ENCODE results near the gene SFXN3. TPM values are rescaled to one million over a fixed set of nuclear protein-coding genes. Genes with fewer than 3 reads are reported as not detected.
A peak's percentile ranks its signal among the peaks of the same experiment; 100 is the strongest.

Gene SFXN3
- total and polyA plus RNA-seq, 3 donors from 2014 or later, result 38.5 to 125 (median 70.7) TPM

DNA sequence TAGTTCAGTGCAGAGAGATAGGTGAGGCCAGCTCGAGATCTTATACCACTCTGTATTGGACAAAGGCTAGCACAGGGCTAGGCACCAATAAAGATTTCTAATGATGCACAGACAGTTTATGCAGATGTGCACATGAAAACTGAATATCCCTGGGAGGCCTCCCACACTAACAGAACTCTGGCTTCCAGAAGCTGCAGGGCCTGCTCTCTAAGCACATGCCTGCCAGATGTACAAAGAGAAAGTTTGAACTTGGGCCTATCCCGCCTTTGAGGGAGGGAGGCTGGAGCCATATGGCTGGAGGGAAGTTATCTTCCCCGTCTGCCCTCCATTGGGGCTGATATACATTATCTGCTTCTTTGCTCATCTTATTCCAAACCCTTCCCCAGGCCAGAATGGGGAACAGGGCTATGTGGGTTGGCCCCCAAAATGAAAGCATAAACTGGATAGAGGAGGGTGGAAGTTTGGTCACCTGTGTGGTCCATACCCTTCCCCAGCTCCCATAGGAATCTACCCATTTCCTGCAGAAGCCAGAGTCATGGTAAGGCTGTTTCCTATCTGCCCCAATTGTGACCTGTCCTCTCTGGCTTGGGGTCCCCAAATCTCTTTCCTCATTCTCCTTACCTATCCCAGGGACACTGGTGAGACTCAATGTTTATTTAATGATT, 34.6 kb downstream of the SFXN3 start:
- Histone ChIP-seq H3K4me3 (peak overlapping the region in 1 of 2 donors; percentile 62), H3K27me3 (no peaks in the 10 kb centered on the region), H3K9me3 (no peaks in the 10 kb centered on the region), H3K27ac (no peak overlapping the region), H3K4me1 (peaks cover 39% of the 10 kb centered on the region), H3K36me3 (ENCODE audit: low read depth, missing control alignments) (no peaks in the 10 kb centered on the region)
- WGBS, 2 donors, result 66% methylated on average over 2 to 3 of the region's 3 CpGs
- peak; percentile 32 for DNase-seq
- intact Hi-C loops (cut with DNase I; ENCODE audit: low total_unique reads), result no loop called here
- TF ChIP-seq, protein P1, sequence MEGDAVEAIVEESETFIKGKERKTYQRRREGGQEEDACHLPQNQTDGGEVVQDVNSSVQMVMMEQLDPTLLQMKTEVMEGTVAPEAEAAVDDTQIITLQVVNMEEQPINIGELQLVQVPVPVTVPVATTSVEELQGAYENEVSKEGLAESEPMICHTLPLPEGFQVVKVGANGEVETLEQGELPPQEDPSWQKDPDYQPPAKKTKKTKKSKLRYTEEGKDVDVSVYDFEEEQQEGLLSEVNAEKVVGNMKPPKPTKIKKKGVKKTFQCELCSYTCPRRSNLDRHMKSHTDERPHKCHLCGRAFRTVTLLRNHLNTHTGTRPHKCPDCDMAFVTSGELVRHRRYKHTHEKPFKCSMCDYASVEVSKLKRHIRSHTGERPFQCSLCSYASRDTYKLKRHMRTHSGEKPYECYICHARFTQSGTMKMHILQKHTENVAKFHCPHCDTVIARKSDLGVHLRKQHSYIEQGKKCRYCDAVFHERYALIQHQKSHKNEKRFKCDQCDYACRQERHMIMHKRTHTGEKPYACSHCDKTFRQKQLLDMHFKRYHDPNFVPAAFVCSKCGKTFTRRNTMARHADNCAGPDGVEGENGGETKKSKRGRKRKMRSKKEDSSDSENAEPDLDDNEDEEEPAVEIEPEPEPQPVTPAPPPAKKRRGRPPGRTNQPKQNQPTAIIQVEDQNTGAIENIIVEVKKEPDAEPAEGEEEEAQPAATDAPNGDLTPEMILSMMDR (IDR thresholded peaks at IDR 0.05), result no peak
- no peak for TF ChIP-seq POLR2A (IDR thresholded peaks at IDR 0.05)

DNA sequence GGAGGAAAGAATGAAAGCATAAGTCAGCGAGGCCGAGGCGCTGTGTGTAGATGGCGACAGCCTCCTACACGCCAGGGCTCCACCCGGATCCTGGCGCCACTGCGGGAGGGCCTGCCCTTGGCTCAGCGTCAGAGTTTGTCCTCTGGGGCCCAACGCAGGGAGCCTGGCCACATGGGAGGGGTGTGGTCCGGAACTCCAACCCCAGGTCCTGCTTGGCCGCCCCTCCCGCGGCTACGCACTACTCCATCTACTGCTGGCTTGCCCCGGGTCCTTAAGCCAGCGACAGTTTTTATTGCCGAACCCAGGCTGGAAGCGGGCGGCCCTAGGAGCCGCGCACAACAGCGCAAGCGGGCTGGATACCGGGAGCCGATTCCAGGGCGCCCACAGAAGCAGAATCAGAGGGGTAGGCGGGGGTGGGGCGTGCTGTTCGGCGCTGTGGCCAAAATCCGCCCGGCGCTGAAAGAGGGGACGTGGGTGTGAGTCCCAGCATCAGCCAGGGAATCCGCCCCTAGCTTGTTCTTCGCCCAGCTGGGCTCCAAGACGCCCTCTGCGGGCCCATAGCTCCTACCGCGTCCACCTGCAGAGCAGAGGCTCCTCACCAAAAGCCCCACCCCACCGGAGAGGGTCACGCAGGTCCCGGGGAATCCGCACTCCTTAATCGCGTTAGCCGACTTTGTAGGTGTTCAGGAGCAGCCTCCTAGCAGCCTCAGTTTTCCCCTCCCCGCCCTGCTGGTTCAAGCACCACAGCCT, 35.3 kb downstream of the SFXN3 start:
- peak overlapping the region; percentile 48 to 62 for H3K4me3 ChIP-seq
- no peak overlapping the region for H3K27ac ChIP-seq
- peaks cover 39% of the 10 kb centered on the region for H3K4me1 ChIP-seq
- 2% methylated on average over 28 to 43 of the region's 49 CpGs for WGBS, 2 donors
- H3K9me3 ChIP-seq, result no peaks in the 10 kb centered on the region
- intact Hi-C loops (cut with DNase I; ENCODE audit: low total_unique reads), result no loop called here
- peak; percentile 71 for DNase-seq
- no peaks in the 10 kb centered on the region for H3K36me3 ChIP-seq (ENCODE audit: low read depth, missing control alignments)
- no peak for TF ChIP-seq POLR2A (IDR thresholded peaks at IDR 0.05)
- TF ChIP-seq, protein P1 (IDR thresholded peaks at IDR 0.05), result peak in 1 of 3 experiments; percentile 29
- no peaks in the 10 kb centered on the region for H3K27me3 ChIP-seq

DNA sequence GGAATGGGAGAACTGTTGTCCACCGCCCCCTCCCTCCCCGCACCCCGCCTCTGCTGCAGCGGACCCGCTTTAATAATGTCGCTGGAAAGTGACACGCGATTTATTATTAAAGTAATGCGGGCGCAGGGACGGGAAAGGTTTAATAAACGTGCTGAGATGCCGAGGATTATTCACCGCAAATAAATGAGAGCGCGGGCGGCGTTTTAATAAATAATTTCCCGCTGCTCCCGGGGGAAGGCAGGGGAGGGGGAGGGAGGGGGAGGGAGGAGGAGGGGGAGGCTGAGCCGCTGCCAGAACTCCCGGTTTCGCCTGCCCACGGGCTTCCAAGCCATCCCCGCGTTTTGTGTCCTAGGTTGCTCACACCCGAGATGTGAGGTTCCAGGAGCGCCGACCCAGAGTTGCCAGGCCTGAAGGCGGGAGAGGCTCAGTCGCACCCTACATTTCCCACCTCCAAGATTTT, 35.9 kb downstream of the SFXN3 start:
- WGBS, 2 donors, result 0 to 1% methylated on average over 31 of the region's 31 CpGs
- no peak overlapping the region for H3K27ac ChIP-seq
- intact Hi-C loops (cut with DNase I; ENCODE audit: low total_unique reads), result no loop called here
- peak; percentile 21 for DNase-seq
- no peaks in the 10 kb centered on the region for H3K36me3 ChIP-seq (ENCODE audit: low read depth, missing control alignments)
- H3K9me3 ChIP-seq, result no peaks in the 10 kb centered on the region
- H3K4me3 ChIP-seq, result peak overlapping the region; percentile 48 to 62
- no peak for TF ChIP-seq POLR2A (IDR thresholded peaks at IDR 0.05)
- TF ChIP-seq, protein P1 (IDR thresholded peaks at IDR 0.05), result no peak
- H3K4me1 ChIP-seq, result peaks cover 33% of the 10 kb centered on the region
- H3K27me3 ChIP-seq, result no peaks in the 10 kb centered on the region

DNA sequence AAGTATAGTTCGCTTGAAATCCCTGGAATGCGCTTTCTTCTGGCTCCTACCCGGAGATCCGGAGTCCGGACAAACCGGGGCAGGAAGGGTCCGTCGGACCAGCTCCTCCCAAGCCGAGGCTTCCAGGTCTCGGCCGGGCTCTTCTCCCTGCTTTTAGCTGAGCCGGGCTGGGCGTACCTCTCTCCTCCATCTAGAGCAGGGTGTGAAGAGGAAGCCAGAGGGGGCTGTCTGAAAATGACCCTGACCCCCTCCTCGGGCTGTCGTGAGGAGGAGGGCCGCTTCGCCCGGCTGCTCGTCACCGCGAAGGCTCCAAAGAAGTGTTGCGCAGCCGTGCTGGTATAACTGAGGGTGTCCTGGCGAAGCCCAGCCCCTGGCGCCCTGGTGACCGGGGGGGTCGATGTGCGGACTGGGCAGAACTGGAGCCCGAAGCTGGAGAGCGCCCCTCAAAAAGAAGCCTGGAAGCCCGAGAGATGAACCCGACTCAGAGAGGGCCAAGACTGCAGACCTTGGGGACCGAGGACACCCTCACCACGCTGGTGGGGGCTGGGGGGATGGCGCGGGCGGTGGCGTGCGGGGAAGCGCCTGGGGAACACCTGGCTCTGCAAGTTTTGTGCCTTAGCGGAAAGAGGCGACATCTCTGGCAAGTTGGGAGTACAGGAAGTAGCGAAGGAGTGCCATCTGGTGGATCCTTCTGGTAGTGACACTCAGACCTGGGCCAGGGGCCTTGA, 36.5 kb downstream of the SFXN3 start:
- WGBS, 2 donors, result 1% methylated on average over 32 to 43 of the region's 43 CpGs
- DNase-seq, result peak; percentile 89
- H3K4me3 ChIP-seq, result peak overlapping the region; percentile 48 to 62
- no peaks in the 10 kb centered on the region for H3K36me3 ChIP-seq (ENCODE audit: low read depth, missing control alignments)
- TF ChIP-seq, protein P1 (IDR thresholded peaks at IDR 0.05), result peak; percentile 87 to 93 (median 90)
- TF ChIP-seq POLR2A (IDR thresholded peaks at IDR 0.05), result no peak
- peaks cover 27% of the 10 kb centered on the region for H3K4me1 ChIP-seq
- intact Hi-C loops (cut with DNase I; ENCODE audit: low total_unique reads), result no loop called here
- no peaks in the 10 kb centered on the region for H3K27me3 ChIP-seq
- H3K9me3 ChIP-seq, result no peaks in the 10 kb centered on the region
- no peak overlapping the region for H3K27ac ChIP-seq

Data from testis (tissue), 3 donors.